LNCaP clone FGC (cell line): ENCODE results near the gene C12orf56.

Experiments
- DNase-seq: peaks from one replicate; pipeline ENCODE4 v3.0.0-alpha.2; 2011; ENCODE audit warnings: low read depth
- H3K4me3 ChIP-seq: 2 replicates; pipeline ENCODE4 v1.5.1; 2011; ENCODE audit warnings: mild to moderate bottlenecking, low read depth, low read length, control low read depth
- CTCF ChIP-seq: IDR thresholded peaks from 2 replicates; pipeline ENCODE4 v1.5.1; 2012; ENCODE audit warnings: mild to moderate bottlenecking; ENCODE audit not compliant: control insufficient read depth, insufficient read depth; ENCODE audit errors: extremely low read depth

Gene C12orf56

GRCh38 chr12:64278421-64278820, 112.1 kb downstream of the C12orf56 start:
- no peak overlapping the region for H3K4me3 ChIP-seq
- no peak for DNase-seq
- no peak for TF ChIP-seq CTCF

GRCh38 chr12:64273527-64274403, 116.8 kb downstream of the C12orf56 start:
- peak; percentile 91 for TF ChIP-seq CTCF
- no peak overlapping the region for H3K4me3 ChIP-seq
- peak; percentile 40 for DNase-seq

- TF ChIP-seq CTCF, result no peak
- DNase-seq, result no peak
- H3K4me3 ChIP-seq, result no peak overlapping the region
Observed at GRCh38 chr12:64270411-64270810, 120.1 kb downstream of the C12orf56 start.

- no peak for DNase-seq
- H3K4me3 ChIP-seq, result no peak overlapping the region
- TF ChIP-seq CTCF, result no peak
Observed at GRCh38 chr12:64269161-64269560, 121.4 kb downstream of the C12orf56 start.

DNA sequence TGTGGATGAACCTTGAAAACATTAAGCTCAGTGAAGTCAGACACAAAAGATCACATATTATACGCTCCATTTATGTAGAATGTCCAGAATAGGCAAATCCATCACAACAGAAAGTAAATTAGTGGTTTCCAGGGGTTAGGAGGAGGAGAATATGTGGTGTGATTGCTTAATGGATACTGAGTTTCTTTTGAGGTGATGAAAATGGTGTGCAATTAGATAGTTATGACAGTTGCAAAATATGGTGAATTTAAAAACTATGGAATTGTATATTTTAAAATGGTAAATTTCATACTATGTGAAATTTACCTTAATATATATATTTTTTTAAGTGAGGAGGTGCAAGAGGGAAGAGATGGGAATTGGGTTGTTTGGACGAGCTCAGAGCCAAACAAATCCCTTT, 122.1 kb downstream of the C12orf56 start:
- TF ChIP-seq CTCF, result no peak
- no peak overlapping the region for H3K4me3 ChIP-seq
- no peak for DNase-seq

DNA sequence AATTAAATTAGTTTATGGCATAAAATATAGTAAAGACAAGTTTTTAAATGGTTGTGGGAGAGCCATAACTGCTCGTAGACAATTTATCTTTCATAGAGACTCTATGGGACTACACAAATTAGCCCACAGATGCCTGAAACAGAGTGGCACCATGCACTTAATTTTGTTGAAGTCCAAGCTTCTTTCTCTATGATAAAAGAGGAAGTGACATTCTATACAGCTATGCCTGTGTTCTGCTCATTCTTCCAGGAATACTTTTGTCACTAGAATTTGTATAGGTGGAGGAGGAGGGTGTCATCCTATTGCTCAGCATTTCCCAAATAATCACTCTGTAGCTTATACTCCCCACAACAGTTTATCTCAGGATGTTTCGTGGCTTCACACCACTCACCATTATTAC, 124.7 kb downstream of the C12orf56 start:
- no peak for DNase-seq
- H3K4me3 ChIP-seq, result no peak overlapping the region
- no peak for TF ChIP-seq CTCF

DNA sequence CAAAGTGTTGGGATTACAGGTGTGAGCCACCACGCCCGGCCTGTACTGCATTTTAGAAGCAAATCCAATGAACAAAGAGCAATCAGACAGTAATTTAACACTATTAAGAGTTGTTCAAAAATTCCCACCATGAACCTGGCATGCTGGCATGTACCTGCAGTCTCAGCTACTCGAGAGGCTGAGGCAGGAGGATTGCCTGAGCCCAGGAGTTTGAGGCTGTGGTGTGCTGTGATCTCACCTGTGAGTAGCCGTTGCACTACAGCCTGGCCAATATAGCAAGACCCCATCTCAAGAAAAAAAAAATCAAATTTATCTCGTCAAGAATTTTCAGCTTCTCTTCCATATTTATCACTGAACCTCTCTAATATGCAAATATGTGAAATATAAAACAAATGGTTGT, 128.7 kb downstream of the C12orf56 start:
- DNase-seq, result no peak
- no peak for TF ChIP-seq CTCF
- H3K4me3 ChIP-seq, result no peak overlapping the region
